NB4 (cell line): ENCODE measurements around the gene ZSCAN26.

Source experiments
- DNase-seq: peaks from one replicate; pipeline ENCODE4 v3.0.0; 2010; ENCODE audit warnings: low read depth
- H3K4me3 ChIP-seq: one replicate; pipeline ENCODE4 v1.5.1; 2011; ENCODE audit warnings: mild to moderate bottlenecking, low read depth, low read length, moderate library complexity
- CTCF ChIP-seq: IDR thresholded peaks from one replicate; pipeline ENCODE4 v1.5.1; 2012; ENCODE audit warnings: low read depth, low read length
- MAX ChIP-seq: IDR thresholded peaks from 2 replicates; pipeline ENCODE4 v1.6.1; 2011; ENCODE audit warnings: low read depth, low read length
- MYC ChIP-seq: IDR thresholded peaks from 2 replicates; pipeline ENCODE4 v1.6.1; 2011; ENCODE audit warnings: low read depth, low read length
- POLR2A ChIP-seq: IDR thresholded peaks from 2 replicates; pipeline ENCODE4 v1.6.1; 2011; ENCODE audit warnings: mild to moderate bottlenecking; ENCODE audit not compliant: insufficient read length; ENCODE audit errors: extremely low read depth

Gene ZSCAN26

GRCh38 chr6:28240471-28240870 lies 26.5 kb upstream of the ZSCAN26 start:
- no peak overlapping the region for H3K4me3 ChIP-seq
- TF ChIP-seq MYC (no peak), MAX (no peak), POLR2A (no peak), CTCF (no peak)
- no peak for DNase-seq

GRCh38 chr6:28243946-28244345 lies 23.0 kb upstream of the ZSCAN26 start:
- no peak for TF ChIP-seq POLR2A
- TF ChIP-seq MYC: no peak
- no peak for TF ChIP-seq CTCF
- no peak for TF ChIP-seq MAX
- no peak overlapping the region for H3K4me3 ChIP-seq
- DNase-seq: no peak

GRCh38 chr6:28245206-28245941 lies 21.6 kb upstream of the ZSCAN26 start:
- TF ChIP-seq POLR2A (no peak), MAX (no peak), CTCF (no peak), MYC (no peak)
- DNase-seq: no peak
- H3K4me3 ChIP-seq: no peak overlapping the region

- DNase-seq: no peak
- H3K4me3 ChIP-seq: no peak overlapping the region
- no peak for TF ChIP-seq POLR2A
- TF ChIP-seq CTCF: no peak
- no peak for TF ChIP-seq MYC
- no peak for TF ChIP-seq MAX
Measured at GRCh38 chr6:28248916-28249315, 18.0 kb upstream of the ZSCAN26 start.

GRCh38 chr6:28250747-28251146 lies 16.2 kb upstream of the ZSCAN26 start:
- no peak for DNase-seq
- TF ChIP-seq CTCF (no peak), MYC (no peak), MAX (no peak), POLR2A (no peak)
- peak overlapping the region; percentile 85 for H3K4me3 ChIP-seq

- H3K4me3 ChIP-seq: peak overlapping the region; percentile 85
- DNase-seq: peak; percentile 60
- TF ChIP-seq MYC (no peak), POLR2A (no peak), MAX (no peak), CTCF (no peak)
Measured at GRCh38 chr6:28251661-28252008, 15.3 kb upstream of the ZSCAN26 start.
